Measurements from ENCODE around the gene UBL3.
A peak's percentile ranks its signal among the peaks of the same experiment; 100 is the strongest.

The UBL3 gene

DNA sequence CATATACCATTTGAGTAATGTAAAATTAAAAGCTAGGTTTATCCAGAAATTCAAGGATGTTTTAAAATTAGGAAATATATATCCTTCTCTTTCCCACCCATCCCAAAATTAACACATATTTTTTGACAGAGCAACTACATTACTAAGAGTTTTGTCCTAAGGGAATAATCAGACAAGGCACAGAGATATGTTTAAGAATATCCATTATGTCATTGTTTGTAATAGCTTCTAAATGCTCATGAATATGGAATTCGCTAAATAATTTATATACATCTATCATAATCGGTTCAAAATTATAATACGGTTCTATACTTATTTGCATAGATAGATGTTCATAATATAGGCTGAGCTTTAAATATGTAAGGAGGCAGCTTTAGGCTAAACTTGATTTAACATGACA, 9.8 kb downstream of the UBL3 start:
- Histone ChIP-seq H3K18ac (ENCODE audit: low read length) (no peak overlapping the region), H3K27me3 (ENCODE audit: insufficient read depth, low read length, poor library complexity) (no peaks in the 10 kb centered on the region), H3K4me2 (ENCODE audit: low read length) (no peak overlapping the region), H3K36me3 (ENCODE audit: control insufficient read depth, insufficient read depth, low read length) (no peaks in the 10 kb centered on the region), H3K4ac (ENCODE audit: low read depth, low read length) (no peak overlapping the region), H2AK5ac (ENCODE audit: low read length) (no peak overlapping the region), H2BK5ac (ENCODE audit: low read length) (no peak overlapping the region), H2BK120ac (ENCODE audit: low read depth, low read length) (no peak overlapping the region), H3K79me2 (ENCODE audit: control insufficient read depth, insufficient read depth, low read length) (peaks cover 38% of the 10 kb centered on the region), H3K27ac (ENCODE audit: low read depth, low read length) (no peak overlapping the region), H3K9ac (ENCODE audit: low read length) (no peak overlapping the region), H4K5ac (ENCODE audit: low read length) (no peak overlapping the region), H3K79me1 (ENCODE audit: low read length) (peaks cover 3% of the 10 kb centered on the region), H4K8ac (ENCODE audit: low read depth, low read length) (no peak overlapping the region), H3K56ac (ENCODE audit: low read length) (no peak overlapping the region), H3K4me3 (ENCODE audit: low read length) (no peak overlapping the region), H2BK15ac (replicated peaks; ENCODE audit: low read depth) (no peak overlapping the region), H3K23ac (ENCODE audit: low read length) (no peak overlapping the region), H3K4me1 (ENCODE audit: control insufficient read depth, low read depth, low read length) (no peaks in the 10 kb centered on the region)
- no peak for DNase-seq
- WGBS (ENCODE audit: extremely low coverage, insufficient coverage, low lambda C conversion rate) = no CpG with 5 or more reads among the region's 3 CpGs

DNA sequence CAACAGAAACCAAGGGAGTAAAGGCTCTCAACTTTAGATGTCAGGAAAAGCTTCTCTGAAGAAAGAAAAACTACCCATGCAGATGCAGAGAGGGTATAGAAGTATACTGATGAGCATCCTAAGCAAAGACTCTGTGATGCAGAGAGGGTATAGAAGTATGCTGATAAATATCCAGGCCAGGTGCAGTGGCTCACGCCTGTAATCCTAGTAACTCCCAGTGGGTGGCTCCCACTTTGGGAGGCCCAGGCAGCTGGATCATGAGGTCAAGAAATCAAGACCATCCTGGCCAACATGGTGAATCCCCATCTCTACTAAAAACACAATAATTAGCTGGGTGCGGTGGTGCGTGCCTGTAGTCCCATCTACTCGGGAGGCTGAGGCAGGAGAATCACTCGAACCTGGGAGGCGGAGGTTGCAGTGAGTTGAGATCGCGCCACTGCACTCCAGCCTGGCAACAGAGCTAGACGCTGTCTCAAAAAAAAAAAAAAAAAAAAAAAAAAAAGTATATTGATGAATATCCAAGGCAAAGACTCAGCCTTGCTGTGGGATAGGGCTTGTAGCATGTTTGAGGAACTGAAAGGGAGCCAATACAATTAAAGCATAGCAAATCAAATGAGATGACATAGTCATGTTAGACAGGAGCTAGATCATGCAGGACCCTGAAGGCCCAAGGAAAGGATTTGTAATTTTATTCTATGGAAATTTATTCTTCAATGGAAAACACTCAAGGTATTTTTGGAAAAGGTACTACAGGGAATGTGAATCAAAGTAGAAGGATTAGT, 14.9 kb downstream of the UBL3 start:
- H3K27me3 ChIP-seq (ENCODE audit: insufficient read depth, low read length, poor library complexity) = no peaks in the 10 kb centered on the region
- no peak overlapping the region for H3K56ac ChIP-seq (ENCODE audit: low read length)
- H3K27ac ChIP-seq (ENCODE audit: low read depth, low read length) = no peak overlapping the region
- H2BK5ac ChIP-seq (ENCODE audit: low read length) = no peak overlapping the region
- H2BK15ac ChIP-seq (replicated peaks; ENCODE audit: low read depth) = no peak overlapping the region
- H3K4me2 ChIP-seq (ENCODE audit: low read length) = no peak overlapping the region
- no peak overlapping the region for H2BK120ac ChIP-seq (ENCODE audit: low read depth, low read length)
- no peak overlapping the region for H3K23ac ChIP-seq (ENCODE audit: low read length)
- no peak overlapping the region for H3K4ac ChIP-seq (ENCODE audit: low read depth, low read length)
- WGBS (ENCODE audit: extremely low coverage, insufficient coverage, low lambda C conversion rate) = no CpG with 5 or more reads among the region's 9 CpGs
- no peak overlapping the region for H2AK5ac ChIP-seq (ENCODE audit: low read length)
- H3K79me1 ChIP-seq (ENCODE audit: low read length) = peaks cover 10% of the 10 kb centered on the region
- no peak overlapping the region for H3K9ac ChIP-seq (ENCODE audit: low read length)
- no peak overlapping the region for H4K8ac ChIP-seq (ENCODE audit: low read depth, low read length)
- H3K36me3 ChIP-seq (ENCODE audit: control insufficient read depth, insufficient read depth, low read length) = no peaks in the 10 kb centered on the region
- no peak overlapping the region for H4K5ac ChIP-seq (ENCODE audit: low read length)
- no peak overlapping the region for H3K4me3 ChIP-seq (ENCODE audit: low read length)
- H3K18ac ChIP-seq (ENCODE audit: low read length) = no peak overlapping the region
- peaks cover 3% of the 10 kb centered on the region for H3K4me1 ChIP-seq (ENCODE audit: control insufficient read depth, low read depth, low read length)
- DNase-seq = peak; percentile 58
- peaks cover 48% of the 10 kb centered on the region for H3K79me2 ChIP-seq (ENCODE audit: control insufficient read depth, insufficient read depth, low read length)

DNA sequence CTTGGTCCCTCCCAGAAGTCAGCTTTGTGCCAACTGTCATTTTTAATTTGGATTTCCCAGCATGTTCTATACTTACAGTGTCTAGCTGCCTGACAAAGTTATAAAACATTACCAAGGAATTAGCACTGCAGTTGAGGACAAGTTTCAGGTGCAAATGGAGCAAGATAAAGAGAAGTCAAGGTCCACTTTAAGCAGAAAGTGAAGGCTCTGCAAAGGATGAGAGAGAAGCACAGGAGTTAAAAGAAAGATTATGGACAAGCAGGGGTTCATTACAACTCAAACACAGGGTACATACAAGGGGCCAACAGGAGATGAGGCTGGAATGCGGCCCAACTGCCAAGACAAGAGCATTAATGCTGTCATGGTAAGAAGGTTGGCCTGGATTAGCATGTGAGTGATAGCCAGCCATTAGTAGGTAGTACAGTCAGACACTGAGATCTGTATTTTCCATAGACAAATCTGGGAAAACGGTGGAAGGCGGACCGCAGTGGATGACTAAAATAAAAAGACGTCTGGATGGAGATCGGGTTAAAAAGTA, 17.6 kb downstream of the UBL3 start:
- H2BK5ac ChIP-seq (ENCODE audit: low read length) = no peak overlapping the region
- H3K4me3 ChIP-seq (ENCODE audit: low read length) = no peak overlapping the region
- peaks cover 3% of the 10 kb centered on the region for H3K4me1 ChIP-seq (ENCODE audit: control insufficient read depth, low read depth, low read length)
- H3K23ac ChIP-seq (ENCODE audit: low read length) = no peak overlapping the region
- no peak overlapping the region for H2AK5ac ChIP-seq (ENCODE audit: low read length)
- DNase-seq = no peak
- H3K56ac ChIP-seq (ENCODE audit: low read length) = no peak overlapping the region
- no peaks in the 10 kb centered on the region for H3K36me3 ChIP-seq (ENCODE audit: control insufficient read depth, insufficient read depth, low read length)
- peaks cover 10% of the 10 kb centered on the region for H3K79me1 ChIP-seq (ENCODE audit: low read length)
- no peak overlapping the region for H2BK15ac ChIP-seq (replicated peaks; ENCODE audit: low read depth)
- no peaks in the 10 kb centered on the region for H3K27me3 ChIP-seq (ENCODE audit: insufficient read depth, low read length, poor library complexity)
- H3K4me2 ChIP-seq (ENCODE audit: low read length) = no peak overlapping the region
- no peak overlapping the region for H3K27ac ChIP-seq (ENCODE audit: low read depth, low read length)
- no peak overlapping the region for H2BK120ac ChIP-seq (ENCODE audit: low read depth, low read length)
- WGBS (ENCODE audit: extremely low coverage, insufficient coverage, low lambda C conversion rate) = 100% methylated on average over 2 of the region's 6 CpGs
- H3K9ac ChIP-seq (ENCODE audit: low read length) = no peak overlapping the region
- H3K4ac ChIP-seq (ENCODE audit: low read depth, low read length) = no peak overlapping the region
- no peak overlapping the region for H4K8ac ChIP-seq (ENCODE audit: low read depth, low read length)
- H3K18ac ChIP-seq (ENCODE audit: low read length) = no peak overlapping the region
- H4K5ac ChIP-seq (ENCODE audit: low read length) = no peak overlapping the region
- H3K79me2 ChIP-seq (ENCODE audit: control insufficient read depth, insufficient read depth, low read length) = peaks cover 45% of the 10 kb centered on the region

DNA sequence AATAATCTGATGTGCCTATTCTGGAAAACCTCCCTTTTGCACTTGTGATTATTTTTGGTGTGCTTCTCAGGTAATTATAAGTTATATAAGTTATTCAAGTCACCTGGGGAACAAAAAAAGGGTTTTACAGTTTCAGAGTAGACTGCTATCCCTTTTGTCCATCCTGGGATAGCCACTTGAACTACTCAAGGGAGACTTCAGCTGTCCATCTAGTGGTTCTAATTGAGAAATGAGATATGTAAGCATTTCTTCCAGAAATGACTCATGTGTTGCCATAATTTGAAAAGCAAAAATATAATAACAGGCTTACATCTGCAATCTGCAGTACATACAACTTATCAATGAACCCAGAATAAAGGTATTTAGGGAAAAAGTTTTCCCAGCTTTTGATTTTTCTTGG, 20.4 kb downstream of the UBL3 start:
- Histone ChIP-seq H3K79me1 (ENCODE audit: low read length) (peaks cover 7% of the 10 kb centered on the region), H3K27ac (ENCODE audit: low read depth, low read length) (no peak overlapping the region), H3K36me3 (ENCODE audit: control insufficient read depth, insufficient read depth, low read length) (no peaks in the 10 kb centered on the region), H3K27me3 (ENCODE audit: insufficient read depth, low read length, poor library complexity) (no peaks in the 10 kb centered on the region), H2BK120ac (ENCODE audit: low read depth, low read length) (no peak overlapping the region), H3K79me2 (ENCODE audit: control insufficient read depth, insufficient read depth, low read length) (peaks cover 25% of the 10 kb centered on the region), H3K18ac (ENCODE audit: low read length) (no peak overlapping the region), H3K4me2 (ENCODE audit: low read length) (no peak overlapping the region), H3K4me1 (ENCODE audit: control insufficient read depth, low read depth, low read length) (peaks cover 3% of the 10 kb centered on the region), H3K9ac (ENCODE audit: low read length) (no peak overlapping the region), H3K23ac (ENCODE audit: low read length) (no peak overlapping the region), H3K4ac (ENCODE audit: low read depth, low read length) (no peak overlapping the region), H4K8ac (ENCODE audit: low read depth, low read length) (no peak overlapping the region), H3K56ac (ENCODE audit: low read length) (no peak overlapping the region), H4K5ac (ENCODE audit: low read length) (no peak overlapping the region), H3K4me3 (ENCODE audit: low read length) (no peak overlapping the region), H2AK5ac (ENCODE audit: low read length) (no peak overlapping the region), H2BK15ac (replicated peaks; ENCODE audit: low read depth) (no peak overlapping the region), H2BK5ac (ENCODE audit: low read length) (no peak overlapping the region)
- no peak for DNase-seq

DNA sequence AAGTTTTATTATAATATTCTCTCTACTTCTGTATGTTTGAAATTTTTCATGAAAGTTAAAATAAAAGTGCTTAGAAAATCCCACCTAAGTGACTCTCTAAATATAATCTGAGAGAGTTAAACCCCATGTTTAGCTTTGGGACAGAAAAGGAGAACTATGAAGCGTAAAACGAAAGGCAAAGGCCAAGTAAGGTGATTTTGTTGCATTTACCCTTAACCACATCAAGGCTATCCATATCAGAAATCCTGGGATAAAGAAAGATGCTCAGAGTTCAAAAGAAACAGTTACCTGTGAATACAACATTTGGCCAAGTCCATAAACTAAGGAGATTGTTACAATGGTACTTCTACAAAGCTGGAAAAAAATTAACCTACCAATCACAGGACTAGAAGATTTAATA, 31.3 kb downstream of the UBL3 start:
- Histone ChIP-seq H3K4ac (ENCODE audit: low read depth, low read length) (no peak overlapping the region), H3K79me1 (ENCODE audit: low read length) (peaks cover 2% of the 10 kb centered on the region), H3K4me2 (ENCODE audit: low read length) (no peak overlapping the region), H3K79me2 (ENCODE audit: control insufficient read depth, insufficient read depth, low read length) (peaks cover 16% of the 10 kb centered on the region), H2BK15ac (replicated peaks; ENCODE audit: low read depth) (no peak overlapping the region), H4K8ac (ENCODE audit: low read depth, low read length) (no peak overlapping the region), H3K4me1 (ENCODE audit: control insufficient read depth, low read depth, low read length) (peaks cover 6% of the 10 kb centered on the region), H3K56ac (ENCODE audit: low read length) (no peak overlapping the region), H2AK5ac (ENCODE audit: low read length) (no peak overlapping the region), H3K36me3 (ENCODE audit: control insufficient read depth, insufficient read depth, low read length) (no peaks in the 10 kb centered on the region), H3K27ac (ENCODE audit: low read depth, low read length) (no peak overlapping the region), H3K9ac (ENCODE audit: low read length) (no peak overlapping the region), H3K4me3 (ENCODE audit: low read length) (no peak overlapping the region), H3K27me3 (ENCODE audit: insufficient read depth, low read length, poor library complexity) (no peaks in the 10 kb centered on the region), H3K23ac (ENCODE audit: low read length) (no peak overlapping the region), H4K5ac (ENCODE audit: low read length) (no peak overlapping the region), H3K18ac (ENCODE audit: low read length) (no peak overlapping the region), H2BK5ac (ENCODE audit: low read length) (no peak overlapping the region), H2BK120ac (ENCODE audit: low read depth, low read length) (no peak overlapping the region)
- no CpG with 5 or more reads among the region's 2 CpGs for WGBS (ENCODE audit: extremely low coverage, insufficient coverage, low lambda C conversion rate)
- no peak for DNase-seq

Measured in mesendoderm (in vitro differentiated cells).